GM18526 (cell line): ENCODE data around the gene SIGMAR1.

Source experiments
- POLR2A ChIP-seq: IDR thresholded peaks from 3 replicates; pipeline ENCODE4 v1.6.1; 2011; ENCODE audit not compliant: insufficient read length; ENCODE audit errors: extremely low read depth

The SIGMAR1 gene

DNA sequence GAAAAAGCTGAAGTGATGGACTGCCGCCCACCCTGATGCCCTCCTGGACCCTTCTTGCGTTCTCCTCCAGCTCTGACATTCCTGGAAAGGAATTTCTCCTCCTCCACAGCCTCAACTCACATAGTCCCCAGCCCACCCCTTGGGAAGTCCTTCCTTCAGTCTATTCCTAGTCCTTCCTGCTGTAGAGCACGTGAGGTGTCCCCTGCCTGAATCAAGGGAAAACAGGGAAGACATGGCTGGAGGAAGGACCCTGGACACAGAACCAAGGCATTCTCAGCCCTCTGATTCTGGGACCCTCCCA is 12.5 kb downstream of the SIGMAR1 start:
- TF ChIP-seq POLR2A: no peak

DNA sequence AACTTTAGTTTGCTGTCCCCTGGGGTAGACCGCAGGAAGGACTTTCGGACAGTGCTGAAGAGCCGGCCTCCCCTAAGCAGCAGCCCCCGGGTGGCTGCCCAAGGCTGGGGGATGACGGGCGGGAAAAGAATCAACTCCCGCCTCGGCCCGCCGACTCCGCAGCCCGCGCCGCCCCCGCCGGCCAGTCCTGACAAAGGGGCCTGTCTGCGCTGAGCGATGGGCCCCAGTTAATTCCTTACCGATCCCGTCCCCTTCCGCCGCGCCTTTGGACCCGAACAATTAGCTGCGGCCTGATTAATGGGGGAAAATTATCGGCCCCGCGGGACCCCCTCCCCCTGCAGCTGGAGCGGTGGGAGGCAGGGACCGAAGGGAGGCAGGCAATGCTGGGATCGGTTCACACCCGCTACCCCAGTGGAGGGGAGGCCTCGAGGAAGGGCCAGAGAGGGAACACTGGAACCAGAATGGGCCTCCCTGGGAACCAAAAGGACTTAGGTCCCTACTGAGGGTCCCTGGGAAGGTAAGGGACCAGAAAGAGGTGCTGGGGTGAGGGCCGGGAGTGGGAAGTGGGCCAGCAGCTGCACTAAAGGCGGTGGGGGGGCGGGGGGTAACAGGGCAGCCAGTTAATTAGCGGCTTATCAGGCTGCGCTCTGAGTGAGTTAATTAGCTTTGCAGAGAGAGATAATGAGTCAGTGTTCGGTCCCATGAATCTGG is 13.0 kb downstream of the SIGMAR1 start:
- TF ChIP-seq POLR2A: no peak

DNA sequence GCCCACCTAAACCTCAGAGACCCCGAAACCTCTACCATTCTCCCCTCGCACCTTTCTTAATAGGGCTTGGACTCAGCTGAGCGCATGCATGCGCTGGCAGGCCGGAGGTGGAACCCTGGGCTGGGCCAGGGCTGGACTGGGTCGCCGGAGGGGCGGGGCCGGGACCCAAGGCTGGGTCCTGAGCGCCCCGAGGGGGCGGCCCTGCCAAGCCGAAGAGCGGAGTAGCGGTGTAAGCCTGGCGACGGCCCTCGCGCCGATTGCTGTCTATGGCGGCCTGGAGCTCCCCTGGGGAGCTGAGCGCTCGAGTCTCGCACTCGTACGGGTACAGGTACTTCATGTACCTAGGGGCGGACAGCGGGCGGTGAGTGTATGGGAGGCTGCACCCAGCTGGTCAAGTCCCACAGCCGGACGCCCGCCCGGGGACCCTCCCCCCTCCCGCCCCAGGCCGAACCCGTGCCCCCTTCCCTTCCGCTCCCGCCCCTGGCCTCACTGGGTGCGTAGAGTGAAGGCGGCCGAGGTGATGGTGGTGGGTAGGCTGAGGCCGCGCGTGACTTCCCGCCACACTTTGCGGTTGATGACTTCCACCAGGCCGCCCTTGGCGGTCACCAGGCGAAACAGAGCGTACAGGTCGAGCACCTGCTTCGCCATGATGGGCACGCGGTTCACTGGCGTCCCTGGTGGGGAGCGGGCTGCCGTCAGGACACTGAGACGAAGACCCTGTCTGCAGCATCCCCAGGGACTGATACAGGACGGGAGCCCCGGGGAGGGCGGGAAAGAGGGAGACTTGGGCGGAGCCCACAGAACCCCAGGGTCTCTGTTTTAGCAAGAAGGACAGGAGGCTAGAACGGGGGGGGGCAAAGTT is 14.0 kb downstream of the SIGMAR1 start:
- TF ChIP-seq POLR2A: no peak

DNA sequence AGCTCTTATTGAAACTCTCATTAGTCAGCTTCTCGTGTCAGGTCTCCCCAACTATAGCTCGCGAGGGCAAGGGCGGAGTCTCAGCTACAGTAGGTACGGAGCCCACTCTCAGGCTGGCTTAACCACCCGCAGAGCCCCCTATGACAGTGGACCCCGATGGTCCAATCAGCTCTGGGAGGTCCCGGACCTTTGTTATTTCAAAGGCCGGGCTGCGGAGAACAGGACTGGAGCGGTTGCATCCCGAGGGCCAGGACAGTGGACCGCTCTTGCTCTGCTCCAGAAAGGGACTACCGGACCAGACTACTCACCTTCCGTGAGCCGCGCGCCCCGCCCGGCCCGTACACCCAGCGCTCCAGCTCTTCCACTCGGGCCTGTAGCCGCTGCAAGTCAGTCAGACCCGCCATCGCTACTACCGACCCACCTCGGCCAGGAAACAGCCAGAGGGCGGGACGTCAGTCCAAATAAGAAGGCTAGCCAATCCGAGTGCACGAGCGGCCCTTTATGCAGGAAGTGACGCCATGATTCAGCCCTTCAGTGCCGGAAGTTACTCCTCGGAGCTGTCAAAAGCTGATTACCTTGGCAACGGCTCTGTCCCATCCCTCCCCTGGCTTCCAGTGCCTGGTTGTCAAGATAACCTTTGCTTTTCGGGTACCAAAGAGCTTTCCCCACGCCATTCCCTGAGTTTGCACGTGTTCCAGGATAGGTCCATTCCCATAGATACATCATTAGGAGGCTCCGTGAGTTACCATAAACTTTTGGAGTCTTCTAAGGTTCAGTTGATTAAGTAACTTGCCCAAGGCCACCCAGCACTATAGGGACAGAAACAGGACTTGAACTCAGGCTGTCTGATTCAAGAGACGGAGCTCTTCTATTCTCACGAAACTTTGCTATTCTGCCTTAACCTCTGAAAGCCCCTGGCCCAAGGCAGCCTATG is 17.3 kb downstream of the SIGMAR1 start, which contains the start of gene DCTN3:
Gene DCTN3, minus strand, starts transcription at position 435 of the 934 bp plus-strand sequence. Its CDS starts 31 bp downstream, at position 404.
- TF ChIP-seq POLR2A: peak; percentile 71

DNA sequence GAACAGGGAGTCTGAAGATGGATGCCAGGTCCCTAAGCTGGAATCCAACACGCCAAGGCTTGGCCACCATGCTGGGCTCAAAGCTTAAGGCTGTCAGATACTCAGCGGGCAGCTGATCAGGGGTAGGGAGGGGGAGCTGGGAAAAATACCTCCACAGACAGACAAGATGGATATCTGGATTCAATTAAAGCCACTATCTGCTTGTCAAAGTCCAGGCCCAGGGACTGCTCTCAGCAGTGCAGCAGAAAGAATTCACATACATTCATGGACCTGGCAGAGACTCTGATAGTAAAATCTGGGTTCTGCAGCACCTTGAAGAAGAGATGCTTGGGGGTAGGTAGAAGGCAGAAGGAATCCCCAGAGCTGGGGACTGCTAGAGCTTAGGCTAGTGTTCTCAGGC is 22.5 kb downstream of the SIGMAR1 start:
- no peak for TF ChIP-seq POLR2A

DNA sequence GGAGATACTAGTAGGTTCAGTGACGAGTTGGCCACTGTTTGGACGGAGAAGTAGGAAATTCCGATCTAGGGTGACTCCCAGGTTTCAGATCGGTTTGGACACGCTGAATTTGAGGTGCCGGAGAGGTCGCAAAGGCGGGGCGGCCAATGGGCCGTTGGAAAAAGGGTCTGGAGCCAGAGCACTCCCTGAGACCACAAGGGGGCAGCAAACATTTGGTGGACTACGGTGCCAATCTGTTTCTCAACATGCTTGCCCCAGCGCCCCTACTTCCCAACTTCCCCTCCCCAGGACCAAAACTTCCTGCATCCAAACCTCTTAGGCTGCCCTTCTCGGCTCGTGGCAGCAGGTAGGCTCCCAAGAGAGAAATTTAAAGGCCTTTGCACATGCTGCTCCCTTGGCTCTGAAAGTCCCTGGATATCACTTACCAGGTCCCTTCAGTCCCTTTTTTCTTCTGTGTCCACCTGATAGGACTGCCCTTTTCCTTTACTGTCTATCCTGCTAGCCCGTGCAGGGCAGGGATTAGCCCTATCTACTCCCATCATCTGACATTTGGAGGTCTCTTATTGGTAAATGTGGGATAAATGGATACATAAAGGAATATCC is 24.7 kb downstream of the SIGMAR1 start:
- no peak for TF ChIP-seq POLR2A

DNA sequence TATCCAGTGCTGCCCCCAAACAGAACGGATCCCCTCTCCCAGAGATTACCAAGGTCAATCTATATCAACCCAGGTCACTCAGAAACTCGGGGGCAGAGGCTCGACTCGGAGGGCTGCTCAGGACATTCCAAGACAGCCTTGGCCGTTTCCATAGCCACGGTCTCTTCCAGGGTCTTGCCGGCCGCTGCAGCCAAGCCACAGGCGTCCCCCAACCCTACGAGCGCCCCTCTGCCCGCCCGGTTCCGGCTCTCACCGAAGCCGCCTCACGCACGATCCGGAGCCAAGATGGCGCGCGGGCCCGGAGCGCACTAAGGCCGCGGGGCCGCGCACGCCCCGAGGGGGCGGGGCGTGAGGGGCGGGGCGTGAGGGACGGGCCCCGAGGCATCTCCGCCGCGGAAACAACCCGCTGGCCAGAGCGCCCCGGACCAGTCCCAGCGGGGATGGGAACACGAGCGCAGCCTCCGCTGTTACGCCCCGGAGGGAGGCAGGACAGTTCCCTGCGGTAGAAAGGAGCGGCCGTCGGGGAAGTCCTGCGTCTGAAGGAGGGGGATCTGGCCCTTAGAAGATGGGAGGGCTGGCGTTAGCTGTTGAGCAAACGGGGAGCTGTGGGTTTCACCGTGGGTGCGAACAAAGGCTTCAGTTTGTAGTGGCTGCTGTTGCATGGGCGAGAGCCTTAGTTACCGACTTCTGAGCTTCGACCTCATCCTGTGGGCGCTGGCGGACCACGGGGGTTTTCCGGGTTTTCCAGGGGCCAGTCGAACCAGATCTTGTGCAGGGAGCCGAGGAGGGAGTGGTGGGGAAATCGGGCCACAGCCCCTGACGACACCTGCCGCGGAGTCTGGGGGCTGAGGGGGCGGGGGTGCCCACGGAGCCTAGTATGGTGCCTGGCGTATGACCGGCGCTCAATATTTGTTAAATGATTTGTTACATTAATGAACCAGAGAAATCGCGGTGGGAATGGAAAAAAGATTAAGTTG is 25.5 kb downstream of the SIGMAR1 start, which contains the start of gene RPP25L:
Gene RPP25L, minus strand, starts transcription at position 287 of the 977 bp plus-strand sequence. CDS start 801 bp downstream, outside the sequence.
- TF ChIP-seq POLR2A: peak; percentile 92

DNA sequence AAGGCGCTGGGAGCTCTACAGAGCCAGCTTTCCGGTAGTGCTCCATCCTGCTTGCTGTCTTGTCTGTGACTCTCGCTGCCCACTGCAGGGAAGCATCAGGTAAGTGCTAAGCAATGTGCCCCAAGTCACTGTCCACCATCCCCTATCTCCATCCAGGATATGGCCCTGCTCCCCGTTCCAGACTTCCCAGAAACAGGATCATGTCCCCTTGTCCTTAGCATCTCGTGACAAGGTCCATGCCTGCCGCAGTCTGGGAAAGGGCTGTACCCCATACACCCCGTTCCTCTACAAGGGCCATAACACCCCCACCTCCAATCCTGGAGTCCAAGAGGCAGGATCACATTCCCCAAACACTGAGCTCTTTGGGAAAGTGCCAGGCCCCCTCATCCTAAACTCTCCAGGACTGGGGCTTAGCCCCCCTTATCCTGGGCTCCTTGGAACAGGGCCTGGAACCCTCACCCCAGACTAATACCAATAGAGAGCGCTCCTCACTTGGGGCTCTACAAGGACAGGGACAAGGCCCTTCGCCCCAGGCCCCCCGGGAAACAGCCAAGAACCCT is 26.3 kb downstream of the SIGMAR1 start:
- TF ChIP-seq POLR2A: no peak

DNA sequence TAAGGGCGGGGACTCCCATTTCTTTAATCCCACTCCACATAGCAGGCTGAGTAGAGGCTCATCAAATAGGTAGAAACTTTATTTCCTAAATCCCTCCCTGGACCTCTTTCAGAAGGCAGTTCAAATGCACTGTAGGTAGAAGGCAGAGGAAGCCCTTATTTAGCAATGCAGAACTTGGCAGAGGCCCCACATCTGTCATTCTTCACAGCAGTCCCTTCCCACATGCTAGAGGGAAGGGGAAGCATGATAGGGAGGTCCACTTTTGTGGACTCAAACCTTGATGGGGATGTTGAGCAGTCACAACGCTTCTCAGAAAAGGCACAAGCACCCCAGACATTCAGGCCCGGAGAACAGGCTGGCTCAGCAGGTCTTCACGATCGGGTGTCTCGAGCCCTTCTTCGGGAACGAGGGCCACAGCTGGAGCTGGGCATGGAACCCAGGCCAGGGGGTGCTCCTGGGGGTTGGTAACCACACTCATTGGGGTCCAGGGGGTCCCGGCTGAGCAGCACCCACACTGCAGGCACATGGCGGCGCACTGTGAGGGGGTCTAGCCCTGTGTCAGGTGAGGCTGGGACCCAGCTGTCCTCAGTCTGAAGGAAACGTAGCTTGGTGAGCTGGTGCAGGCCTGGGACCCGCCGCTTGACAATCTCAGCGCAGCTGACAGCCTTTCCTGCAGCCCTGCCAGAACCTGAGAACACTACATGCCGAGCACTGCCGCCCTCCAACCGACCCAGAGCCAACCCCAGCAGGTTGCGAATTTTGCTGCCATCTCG is 27.0 kb downstream of the SIGMAR1 start:
- TF ChIP-seq POLR2A: no peak

DNA sequence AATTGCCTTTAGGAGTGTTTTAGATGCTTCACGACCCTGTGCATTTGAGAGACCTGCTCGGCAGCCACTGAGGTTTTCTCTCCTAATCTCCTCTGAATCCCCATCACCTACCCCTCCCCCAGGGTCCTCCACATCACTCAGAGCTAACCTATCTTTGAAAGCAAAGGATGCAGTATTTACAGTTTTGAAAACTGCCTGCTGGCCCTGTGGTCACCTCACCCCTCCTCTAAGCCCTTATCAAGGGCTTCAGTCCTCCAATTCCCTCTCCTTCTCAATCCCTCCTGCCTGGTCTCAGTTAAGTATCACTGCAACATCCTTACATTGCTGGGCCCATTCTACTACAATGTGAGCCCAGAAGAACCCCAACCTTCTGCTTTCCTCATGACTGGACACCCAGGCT is 30.3 kb downstream of the SIGMAR1 start:
- TF ChIP-seq POLR2A: no peak

DNA sequence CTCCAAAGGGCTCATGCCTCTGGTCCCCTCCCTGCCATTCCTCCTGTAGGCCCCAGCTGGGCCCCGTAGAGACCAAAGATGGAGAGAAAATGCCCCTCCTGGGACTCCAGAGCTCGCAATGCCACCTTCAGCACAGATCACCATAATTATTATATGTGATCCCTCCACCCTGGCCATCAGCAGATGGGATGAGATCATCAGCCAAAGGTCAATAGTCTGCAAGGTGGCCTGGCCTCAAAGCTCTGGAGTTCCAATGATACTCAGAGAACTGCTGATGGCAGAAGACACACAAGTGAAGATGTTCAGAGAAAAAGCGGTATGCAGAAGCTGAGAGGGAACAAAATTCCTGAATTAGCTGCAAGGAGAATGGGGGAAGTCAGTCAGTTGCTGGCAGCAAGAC is 30.7 kb downstream of the SIGMAR1 start:
- TF ChIP-seq POLR2A: no peak

DNA sequence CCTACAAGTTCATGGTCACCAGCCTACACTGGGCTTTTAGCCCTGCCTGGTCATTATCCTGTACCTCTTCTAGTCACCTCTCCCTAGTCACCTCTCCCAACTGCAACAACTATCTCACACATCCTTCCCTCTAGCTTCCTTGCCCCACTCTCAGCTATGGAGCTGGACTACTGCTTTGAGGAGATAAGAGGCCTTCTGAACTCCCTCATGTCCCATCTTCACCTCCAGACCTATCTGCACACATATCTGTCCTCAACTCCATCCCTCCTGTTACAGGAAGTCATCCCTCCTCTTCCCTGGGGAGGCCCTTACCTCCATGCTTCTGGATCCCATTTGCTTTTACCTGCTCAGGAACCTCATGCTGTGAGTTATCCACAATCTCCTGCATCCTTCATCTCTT is 31.4 kb downstream of the SIGMAR1 start:
- TF ChIP-seq POLR2A: no peak
